HFF-Myc (cell line): ENCODE results near the gene ENAH.

Source experiments
- DNase-seq: peaks from one replicate; pipeline ENCODE4 v3.0.0-alpha.2; 2011; ENCODE audit warnings: low read depth; ENCODE audit errors: extremely low read depth
- H3K4me3 ChIP-seq: replicated peaks from 2 replicates; pipeline ENCODE4 v1.5.1; 2011; ENCODE audit warnings: low read depth, mild to moderate bottlenecking, control low read depth, low read length
- CTCF ChIP-seq: IDR thresholded peaks from 2 replicates; pipeline ENCODE4 v1.5.1; 2012; ENCODE audit warnings: mild to moderate bottlenecking, low read depth, low read length, control low read depth; ENCODE audit errors: missing control alignments

ENAH gene

GRCh38 chr1:225464851-225465792 lies 187.8 kb downstream of the ENAH start:
- H3K4me3 ChIP-seq = no peak overlapping the region
- DNase-seq = no peak
- no peak for TF ChIP-seq CTCF

GRCh38 chr1:225462714-225463574 lies 190.0 kb downstream of the ENAH start:
- TF ChIP-seq CTCF = no peak
- H3K4me3 ChIP-seq = no peak overlapping the region
- no peak for DNase-seq

GRCh38 chr1:225462429-225462713 lies 190.6 kb downstream of the ENAH start:
- no peak overlapping the region for H3K4me3 ChIP-seq
- no peak for TF ChIP-seq CTCF
- DNase-seq = no peak

GRCh38 chr1:225461533-225462428 lies 191.1 kb downstream of the ENAH start:
- DNase-seq = no peak
- H3K4me3 ChIP-seq = no peak overlapping the region
- no peak for TF ChIP-seq CTCF

GRCh38 chr1:225460737-225461532 lies 192.0 kb downstream of the ENAH start:
- no peak for DNase-seq
- TF ChIP-seq CTCF = no peak
- no peak overlapping the region for H3K4me3 ChIP-seq
